ENCODE data around the gene NEURL1B. TPM values are rescaled to one million over a fixed set of nuclear protein-coding genes. Genes with fewer than 3 reads are reported as not detected.
A peak's percentile ranks its signal among the peaks of the same experiment; 100 is the strongest.

Gene NEURL1B, protein sequence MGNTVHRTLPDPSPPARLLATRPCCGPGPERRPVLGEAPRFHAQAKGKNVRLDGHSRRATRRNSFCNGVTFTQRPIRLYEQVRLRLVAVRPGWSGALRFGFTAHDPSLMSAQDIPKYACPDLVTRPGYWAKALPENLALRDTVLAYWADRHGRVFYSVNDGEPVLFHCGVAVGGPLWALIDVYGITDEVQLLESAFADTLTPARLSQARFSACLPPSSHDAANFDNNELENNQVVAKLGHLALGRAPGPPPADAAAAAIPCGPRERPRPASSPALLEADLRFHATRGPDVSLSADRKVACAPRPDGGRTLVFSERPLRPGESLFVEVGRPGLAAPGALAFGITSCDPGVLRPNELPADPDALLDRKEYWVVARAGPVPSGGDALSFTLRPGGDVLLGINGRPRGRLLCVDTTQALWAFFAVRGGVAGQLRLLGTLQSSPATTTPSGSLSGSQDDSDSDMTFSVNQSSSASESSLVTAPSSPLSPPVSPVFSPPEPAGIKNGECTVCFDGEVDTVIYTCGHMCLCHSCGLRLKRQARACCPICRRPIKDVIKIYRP
- total RNA-seq (10 to 100 TPM in 1 of 2 donors, 1 to 10 TPM in 1; 4.8 to 10.0 TPM), polyA plus RNA-seq (1 to 10 TPM; 1.5 to 6.3 TPM)

DNA sequence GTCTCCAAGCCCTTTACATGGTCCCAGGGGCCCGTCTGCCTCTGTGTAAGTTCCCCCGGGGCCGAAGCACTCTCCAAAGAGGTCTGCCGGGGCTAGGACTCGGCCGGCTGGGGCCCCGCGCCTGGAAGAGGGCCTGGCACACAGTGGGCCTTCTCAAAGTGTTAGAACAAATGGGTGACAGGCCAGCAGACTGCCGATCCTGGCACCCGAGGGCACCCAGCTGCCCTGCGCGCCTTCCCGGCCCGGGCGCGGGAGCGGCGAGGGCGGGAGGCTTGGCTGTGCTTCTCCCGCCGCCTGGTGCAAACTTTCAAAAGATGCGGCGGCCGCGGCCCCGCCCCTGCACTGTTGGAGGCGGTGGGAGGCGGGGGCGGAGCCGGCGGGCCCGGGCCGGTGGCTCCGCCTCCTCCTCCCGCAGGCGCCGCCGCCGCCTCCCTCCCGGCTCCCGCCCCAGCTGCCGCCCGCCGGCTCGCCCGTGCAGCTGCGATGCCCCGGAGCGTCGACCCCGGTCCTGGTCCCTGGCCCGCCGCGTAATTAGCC lies at the start of gene NEURL1B:
Gene NEURL1B (plus strand): TSS at position 442 of the 537 bp plus-strand sequence. CDS start 144 bp downstream, outside the sequence.
- no peaks in the 10 kb centered on the region for H3K27me3 ChIP-seq (ENCODE audit: control insufficient read depth in 4 of 4, insufficient read depth in 4 of 4, low read length in 3 of 4)
- WGBS = under 1% methylated on average over 54 of the region's 54 CpGs
- peak within 1 kb of the TSS; percentile 55 to 73 for H3K27ac ChIP-seq (ENCODE audit: low read depth in 1 of 2, low read length in 2 of 2)
- no peaks in the 10 kb centered on the region for H3K36me3 ChIP-seq (ENCODE audit: control insufficient read depth in 4 of 4, insufficient read depth in 3 of 4, low read depth in 1 of 4, low read length in 3 of 4)
- H3K4me3 ChIP-seq (ENCODE audit: low read depth in 1 of 3, low read length in 3 of 3) = peak within 1 kb of the TSS; percentile 51 to 61 (median 59)
- peaks cover 5 to 20% (median 11%) of the 10 kb centered on the region in 4 donors for H3K4me1 ChIP-seq (ENCODE audit: control insufficient read depth in 4 of 4, insufficient read depth in 4 of 4, low read length in 3 of 4)
- H3K9ac ChIP-seq (ENCODE audit: low read depth in 1 of 2, low read length in 2 of 2) = no peak within 1 kb of the TSS
- DNase-seq (ENCODE audit: low spot score) = peak; percentile 73
- TF ChIP-seq RAD21 (IDR thresholded peaks at IDR 0.05) (peak; percentile 26 to 45), NR2F2 (IDR thresholded peaks at IDR 0.05) (no peak), YY1 (IDR thresholded peaks at IDR 0.05) (no peak), JUND (IDR thresholded peaks at IDR 0.05) (no peak), SP1 (IDR thresholded peaks at IDR 0.05) (no peak)
- TF ChIP-seq, protein P1, sequence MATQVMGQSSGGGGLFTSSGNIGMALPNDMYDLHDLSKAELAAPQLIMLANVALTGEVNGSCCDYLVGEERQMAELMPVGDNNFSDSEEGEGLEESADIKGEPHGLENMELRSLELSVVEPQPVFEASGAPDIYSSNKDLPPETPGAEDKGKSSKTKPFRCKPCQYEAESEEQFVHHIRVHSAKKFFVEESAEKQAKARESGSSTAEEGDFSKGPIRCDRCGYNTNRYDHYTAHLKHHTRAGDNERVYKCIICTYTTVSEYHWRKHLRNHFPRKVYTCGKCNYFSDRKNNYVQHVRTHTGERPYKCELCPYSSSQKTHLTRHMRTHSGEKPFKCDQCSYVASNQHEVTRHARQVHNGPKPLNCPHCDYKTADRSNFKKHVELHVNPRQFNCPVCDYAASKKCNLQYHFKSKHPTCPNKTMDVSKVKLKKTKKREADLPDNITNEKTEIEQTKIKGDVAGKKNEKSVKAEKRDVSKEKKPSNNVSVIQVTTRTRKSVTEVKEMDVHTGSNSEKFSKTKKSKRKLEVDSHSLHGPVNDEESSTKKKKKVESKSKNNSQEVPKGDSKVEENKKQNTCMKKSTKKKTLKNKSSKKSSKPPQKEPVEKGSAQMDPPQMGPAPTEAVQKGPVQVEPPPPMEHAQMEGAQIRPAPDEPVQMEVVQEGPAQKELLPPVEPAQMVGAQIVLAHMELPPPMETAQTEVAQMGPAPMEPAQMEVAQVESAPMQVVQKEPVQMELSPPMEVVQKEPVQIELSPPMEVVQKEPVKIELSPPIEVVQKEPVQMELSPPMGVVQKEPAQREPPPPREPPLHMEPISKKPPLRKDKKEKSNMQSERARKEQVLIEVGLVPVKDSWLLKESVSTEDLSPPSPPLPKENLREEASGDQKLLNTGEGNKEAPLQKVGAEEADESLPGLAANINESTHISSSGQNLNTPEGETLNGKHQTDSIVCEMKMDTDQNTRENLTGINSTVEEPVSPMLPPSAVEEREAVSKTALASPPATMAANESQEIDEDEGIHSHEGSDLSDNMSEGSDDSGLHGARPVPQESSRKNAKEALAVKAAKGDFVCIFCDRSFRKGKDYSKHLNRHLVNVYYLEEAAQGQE (IDR thresholded peaks at IDR 0.05) = no peak
- H3K9me3 ChIP-seq (ENCODE audit: control insufficient read depth in 4 of 4, low read length in 3 of 4) = no peaks in the 10 kb centered on the region

DNA sequence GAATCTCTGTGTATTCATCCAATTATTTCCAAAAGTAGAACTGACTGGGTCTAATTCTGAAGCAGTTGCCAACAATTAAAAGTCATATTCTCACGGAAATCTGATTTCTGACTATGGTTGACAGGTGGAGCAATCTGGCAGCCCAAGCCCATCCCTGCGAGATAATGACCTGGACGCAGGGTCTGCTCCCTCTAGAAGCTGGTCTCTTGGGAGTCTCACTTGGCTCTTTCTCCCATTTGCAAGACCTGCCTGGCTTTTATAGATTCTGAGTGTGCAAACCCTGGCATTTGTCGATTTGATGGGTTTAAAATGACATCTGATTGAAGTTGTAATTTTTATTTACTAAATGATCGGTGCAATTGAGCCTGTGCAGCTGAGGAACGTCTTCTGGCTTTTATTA lies 49.4 kb upstream of the NEURL1B start:
- H3K27ac ChIP-seq (ENCODE audit: low read depth in 1 of 2, low read length in 2 of 2) = no peak overlapping the region
- WGBS = 84% methylated on average over 6 of the region's 6 CpGs

More for the DNA sequence above, 49.4 kb upstream of the NEURL1B start:
- no peak overlapping the region for H3K9ac ChIP-seq (ENCODE audit: low read depth in 1 of 2, low read length in 2 of 2)
- no peaks in the 10 kb centered on the region for H3K27me3 ChIP-seq (ENCODE audit: control insufficient read depth in 4 of 4, insufficient read depth in 4 of 4, low read length in 3 of 4)
- no peak for TF ChIP-seq TAF1 (conservative IDR thresholded peaks at IDR 0.05)
- TF ChIP-seq HNF4G (IDR thresholded peaks at IDR 0.05) = no peak
- TF ChIP-seq SP1 (IDR thresholded peaks at IDR 0.05) = no peak
- TF ChIP-seq, protein P2, sequence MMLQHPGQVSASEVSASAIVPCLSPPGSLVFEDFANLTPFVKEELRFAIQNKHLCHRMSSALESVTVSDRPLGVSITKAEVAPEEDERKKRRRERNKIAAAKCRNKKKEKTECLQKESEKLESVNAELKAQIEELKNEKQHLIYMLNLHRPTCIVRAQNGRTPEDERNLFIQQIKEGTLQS (IDR thresholded peaks at IDR 0.05) = no peak
- no peak for TF ChIP-seq YY1 (IDR thresholded peaks at IDR 0.05)
- no peak for TF ChIP-seq HNF4A (conservative IDR thresholded peaks at IDR 0.05)
- TF ChIP-seq GABPA (IDR thresholded peaks at IDR 0.05 in 1 of 2, conservative IDR thresholded peaks at IDR 0.05 in 1 of 2) = no peak
- TF ChIP-seq, protein P3, sequence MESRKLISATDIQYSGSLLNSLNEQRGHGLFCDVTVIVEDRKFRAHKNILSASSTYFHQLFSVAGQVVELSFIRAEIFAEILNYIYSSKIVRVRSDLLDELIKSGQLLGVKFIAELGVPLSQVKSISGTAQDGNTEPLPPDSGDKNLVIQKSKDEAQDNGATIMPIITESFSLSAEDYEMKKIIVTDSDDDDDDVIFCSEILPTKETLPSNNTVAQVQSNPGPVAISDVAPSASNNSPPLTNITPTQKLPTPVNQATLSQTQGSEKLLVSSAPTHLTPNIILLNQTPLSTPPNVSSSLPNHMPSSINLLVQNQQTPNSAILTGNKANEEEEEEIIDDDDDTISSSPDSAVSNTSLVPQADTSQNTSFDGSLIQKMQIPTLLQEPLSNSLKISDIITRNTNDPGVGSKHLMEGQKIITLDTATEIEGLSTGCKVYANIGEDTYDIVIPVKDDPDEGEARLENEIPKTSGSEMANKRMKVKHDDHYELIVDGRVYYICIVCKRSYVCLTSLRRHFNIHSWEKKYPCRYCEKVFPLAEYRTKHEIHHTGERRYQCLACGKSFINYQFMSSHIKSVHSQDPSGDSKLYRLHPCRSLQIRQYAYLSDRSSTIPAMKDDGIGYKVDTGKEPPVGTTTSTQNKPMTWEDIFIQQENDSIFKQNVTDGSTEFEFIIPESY (IDR thresholded peaks at IDR 0.05) = no peak
- no peak for TF ChIP-seq RAD21 (IDR thresholded peaks at IDR 0.05)
- TF ChIP-seq EGR1 (IDR thresholded peaks at IDR 0.05; ENCODE audit: low read depth in 2 of 2) = no peak
- TF ChIP-seq, protein P1 (IDR thresholded peaks at IDR 0.05) = no peak
- no peak for TF ChIP-seq NR2F2 (IDR thresholded peaks at IDR 0.05)
- DNase-seq (ENCODE audit: low spot score) = no peak
- H3K4me1 ChIP-seq (ENCODE audit: control insufficient read depth in 4 of 4, insufficient read depth in 4 of 4, low read length in 3 of 4) = no peaks in the 10 kb centered on the region
- no peaks in the 10 kb centered on the region for H3K36me3 ChIP-seq (ENCODE audit: control insufficient read depth in 4 of 4, insufficient read depth in 3 of 4, low read depth in 1 of 4, low read length in 3 of 4)
- no peaks in the 10 kb centered on the region for H3K9me3 ChIP-seq (ENCODE audit: control insufficient read depth in 4 of 4, low read length in 3 of 4)
- H3K4me3 ChIP-seq (ENCODE audit: low read depth in 1 of 3, low read length in 3 of 3) = no peak overlapping the region
